Endothelial cell of umbilical vein (primary cell): ENCODE results near the gene RNF157. TPM values are rescaled to one million over a fixed set of nuclear protein-coding genes. Genes with fewer than 3 reads are reported as not detected.
A peak's percentile ranks its signal among the peaks of the same experiment; 100 is the strongest.

Source experiments
- BruUV-seq: library from RNA; stranded (reverse); fragments of 400-500 nt; replicated peaks from 2 replicates; lab custom pipeline; 2021; lab: Mats Ljungman, UMichigan
- CTCF ChIA-PET: fragments of 300-600, 350-600 bp; sonication (Branson Sonifier 250); formaldehyde crosslinking; loops from one replicate; lab custom pipeline; 2021; ENCODE audit warnings: antibody characterized with exemption, inconsistent platforms; lab: Charles Lee
- POLR2A ChIA-PET: fragments of 300-600, 350-600 bp; sonication (Branson Sonifier 250); formaldehyde crosslinking; loops from one replicate; lab custom pipeline; 2021; ENCODE audit warnings: antibody characterized with exemption, inconsistent platforms; lab: Charles Lee
- DNase-seq: peaks from one replicate; pipeline ENCODE4 v3.0.0-alpha.2; 2011; ENCODE audit warnings: low read depth, low spot score
- FAIRE-seq: peaks from 2 replicates; lab custom pipeline; 2011; peaks lifted over from hg19 to GRCh38; lab: Jason Lieb, UNC
- H2AFZ ChIP-seq: 2 replicates; pipeline ENCODE4 v1.6.0; 2012; ENCODE audit warnings: low read depth, low read length, control low read depth, inconsistent platforms
- H3K27ac ChIP-seq: 2 replicates; pipeline ENCODE4 v1.5.1; 2011; ENCODE audit warnings: low read depth, mild to moderate bottlenecking, control low read depth, low read length, moderate library complexity; ENCODE audit not compliant: insufficient read depth
- H3K27me3 ChIP-seq, 2 experiments: 2 replicates each; pipeline versions ENCODE4 v1.6.0 to v1.6.1; 2011; ENCODE audit warnings: low read length in 2 of 2, mixed read lengths in 1 of 2; ENCODE audit not compliant: control insufficient read depth in 2 of 2, insufficient read depth in 2 of 2
- H3K36me3 ChIP-seq, 2 experiments: 2 replicates in 1 of 2; 3 replicates in 1 of 2; pipeline ENCODE4 v1.5.1; 2011; ENCODE audit warnings: low read length in 2 of 2, mild to moderate bottlenecking in 1 of 2, moderate library complexity in 1 of 2; ENCODE audit not compliant: control insufficient read depth in 2 of 2, insufficient read depth in 2 of 2; ENCODE audit errors: extremely low read depth in 1 of 2
- H3K4me1 ChIP-seq: 3 replicates; pipeline ENCODE4 v1.5.1; 2011; ENCODE audit warnings: mild to moderate bottlenecking, low read length; ENCODE audit not compliant: control insufficient read depth, insufficient read depth; ENCODE audit errors: extremely low read depth
- H3K4me2 ChIP-seq: 2 replicates; pipeline ENCODE4 v1.6.1; 2011; ENCODE audit warnings: low read length, control low read depth, mixed read lengths; ENCODE audit not compliant: insufficient read depth
- H3K4me3 ChIP-seq, 3 experiments: fragments of 200-600 bp in 1 of 3; sonication (generic), shearing (Covaris generic) in 1 of 3; replicated peaks in 1 of 3; 2 replicates each; pipeline ENCODE4 v1.5.1; 2011 to 2016; ENCODE audit warnings: control low read depth in 3 of 3, low read length in 3 of 3, mild to moderate bottlenecking in 2 of 3, inconsistent platforms in 1 of 3, low read depth in 1 of 3, moderate library complexity in 1 of 3; ENCODE audit not compliant: insufficient read depth in 1 of 3
- H3K79me2 ChIP-seq: 2 replicates; pipeline ENCODE4 v1.6.0; 2012; ENCODE audit warnings: low read length, inconsistent platforms; ENCODE audit not compliant: control insufficient read depth, insufficient read depth
- H3K9ac ChIP-seq: replicated peaks from 2 replicates; pipeline ENCODE3; 2011; ENCODE audit warnings: low read length, control low read depth; ENCODE audit not compliant: insufficient read depth; ENCODE audit errors: extremely low read depth
- H3K9me1 ChIP-seq: replicated peaks from 3 replicates; pipeline ENCODE4 v1.6.0; 2011; ENCODE audit warnings: mild to moderate bottlenecking, low read length; ENCODE audit not compliant: control insufficient read depth, insufficient read depth; ENCODE audit errors: extremely low read depth
- H3K9me3 ChIP-seq: replicated peaks from 2 replicates; pipeline ENCODE4 v1.5.1; 2012; ENCODE audit warnings: low read length, inconsistent platforms; ENCODE audit not compliant: control insufficient read depth, insufficient read depth
- H4K20me1 ChIP-seq: replicated peaks from 2 replicates; pipeline ENCODE3; 2011; ENCODE audit warnings: mild to moderate bottlenecking, low read length; ENCODE audit not compliant: control insufficient read depth, insufficient read depth; ENCODE audit errors: extremely low read depth
- CTCF ChIP-seq, 2 donors: IDR thresholded peaks; 1 replicate in 1 of 2; 2 replicates in 1 of 2; pipeline ENCODE4 v1.5.1; 2011; ENCODE audit warnings: low read length in 2 of 2, mild to moderate bottlenecking in 2 of 2, moderate library complexity in 2 of 2, control low read depth in 1 of 2, inconsistent platforms in 1 of 2, low read depth in 1 of 2; ENCODE audit not compliant: insufficient read depth in 1 of 2; ENCODE audit errors: extremely low read depth in 1 of 2
- EZH2 ChIP-seq: IDR thresholded peaks from 2 replicates; pipeline ENCODE4 v1.6.1; 2012; ENCODE audit warnings: borderline replicate concordance, low read depth, mild to moderate bottlenecking, moderate library complexity, low read length, inconsistent platforms; ENCODE audit not compliant: severe bottlenecking
- FOS ChIP-seq: IDR thresholded peaks from 2 replicates; pipeline ENCODE4 v1.6.1; 2011; ENCODE audit warnings: mild to moderate bottlenecking, low read length, moderate library complexity, borderline replicate concordance; ENCODE audit not compliant: insufficient read depth
- GATA2 ChIP-seq: IDR thresholded peaks from 2 replicates; pipeline ENCODE4 v1.7.0; 2011; ENCODE audit warnings: low read depth, mild to moderate bottlenecking, moderate library complexity, mixed read lengths, low read length; ENCODE audit not compliant: insufficient read length, insufficient read depth
- JUN ChIP-seq: IDR thresholded peaks from 2 replicates; pipeline ENCODE4 v1.6.1; 2011; ENCODE audit warnings: borderline replicate concordance, low read depth; ENCODE audit not compliant: insufficient read length, insufficient read depth
- MAX ChIP-seq: IDR thresholded peaks from 2 replicates; pipeline ENCODE4 v1.6.1; 2011; ENCODE audit not compliant: insufficient read depth, insufficient read length
- MYC ChIP-seq: IDR thresholded peaks from one replicate; pipeline ENCODE4 v1.6.1; 2011; ENCODE audit warnings: mild to moderate bottlenecking, low read depth, low read length
- POLR2A ChIP-seq: IDR thresholded peaks from 2 replicates; pipeline ENCODE4 v1.6.1; 2012; ENCODE audit warnings: low read depth, mild to moderate bottlenecking, control low read depth, low read length
- POLR2AphosphoS5 ChIP-seq: IDR thresholded peaks from 2 replicates; pipeline ENCODE4 v1.6.1; 2012; ENCODE audit warnings: low read depth, mild to moderate bottlenecking, control low read depth, low read length, moderate library complexity; ENCODE audit not compliant: insufficient read depth
- dilution Hi-C: fragments of 300-500 bp; cut with MboI; formaldehyde crosslinking; loops from one replicate; pipeline ENCODE4 v1.15.0; 2019; ENCODE audit warnings: low sequenced_read_pairs; ENCODE audit not compliant: extremely low pct_ligation_motif_present
- intact Hi-C: fragments of 100-400 bp; cut with micrococcal nuclease; formaldehyde crosslinking; loops from one replicate; pipeline ENCODE4 v1.10.0; 2022
- polyA plus RNA-seq, 4 experiments: library from polyadenylated mRNA; depleted of rRNA in 3 of 4; stranded (reverse) in 3 of 4; unstranded in 1 of 4; fragments of >200 nt; gene quantifications; 2 replicates each; pipeline versions ENCODE4 v1.2.1 to v1.2.3, GENCODE V29; 2011 to 2012; ENCODE audit warnings: missing spikeins in 1 of 4
- total RNA-seq: library from RNA; stranded (reverse); gene quantifications from 2 replicates; pipeline ENCODE4 v1.2.3, GENCODE V29; 2021

Gene RNF157
- total and polyA plus RNA-seq, 2 donors (not counting 3 experiments of a cell fraction or from before 2014, with no cell fraction given): 0.07 to 0.86 TPM

- TF ChIP-seq MAX (no peak), FOS (peak; percentile 81), EZH2 (peak; percentile 92), POLR2AphosphoS5 (peak; percentile 68), JUN (peak; percentile 96), MYC (no peak), CTCF (IDR thresholded peaks at IDR 0.05; ENCODE audit: extremely low read depth in 1 of 2, insufficient read depth in 1 of 2, low read depth in 1 of 2, low read length in 2 of 2) (no peak), POLR2A (peak; percentile 42), GATA2 (no peak)
- Histone ChIP-seq H3K4me2 (peak within 1 kb of the TSS; percentile 91), H3K27ac (peak within 1 kb of the TSS; percentile 97), H3K9me1 (no peaks in the 10 kb centered on the region), H3K36me3 (peaks cover 0 to 1% of the 10 kb centered on the region in 2 experiments), H3K4me1 (peaks cover 54% of the 10 kb centered on the region), H3K79me2 (peaks cover 39% of the 10 kb centered on the region), H4K20me1 (no peaks in the 10 kb centered on the region), H3K27me3 (no peaks in the 10 kb centered on the region), H2AFZ (peak within 1 kb of the TSS; percentile 16), H3K9me3 (no peaks in the 10 kb centered on the region), H3K9ac (peak within 1 kb of the TSS; percentile 95), H3K4me3 (peak within 1 kb of the TSS; percentile 78 to 84 (median 80))
- intact Hi-C loops: loop anchor here (2.0 to 5.0 kb wide), 2 partner anchors 24 to 143 kb away; partner anchors contain the start of gene RNF157
- dilution Hi-C loops: no loop called here
- ChIA-PET POLR2A (interaction anchor here (0.9 to 1.0 kb wide), 2 partner anchors 9 to 15 kb away, joined by 3 to 4 read pairs; no protein-coding TSS in a partner anchor), CTCF (interaction anchor here (0.9 to 1.4 kb wide), 3 partner anchors 14 to 83 kb away, joined by 3 to 5 read pairs (median 4); no protein-coding TSS in a partner anchor)
- DNase-seq (peak; percentile 100), FAIRE-seq (peak; percentile 100)
- no TSS peak for BruUV-seq
Observed at GRCh38 chr17:76264755-76265623, 24.7 kb upstream of the RNF157 start, which contains the start of gene UBALD2. UBALD2 (plus strand) TSS chr17:76265348; CDS start chr17:76265506, 158 bp downstream.
